Mesendoderm (in vitro differentiated cells): ENCODE data around the gene PDE4D.
A peak's percentile ranks its signal among the peaks of the same experiment; 100 is the strongest.

ENCODE experiments used
- DNase-seq: peaks from one replicate; pipeline ENCODE4 v3.0.0; 2013
- H2AK5ac ChIP-seq: 2 replicates; pipeline ENCODE4 v1.6.1; 2013; ENCODE audit warnings: low read length, inconsistent platforms
- H2BK120ac ChIP-seq: 2 replicates; pipeline ENCODE4 v1.6.1; 2013; ENCODE audit warnings: low read depth, mild to moderate bottlenecking, low read length, moderate library complexity, mixed read lengths
- H2BK15ac ChIP-seq: replicated peaks from 2 replicates; pipeline ENCODE4 v1.6.1; 2013; ENCODE audit warnings: low read depth, mild to moderate bottlenecking, moderate library complexity
- H2BK5ac ChIP-seq: 2 replicates; pipeline ENCODE4 v1.6.1; 2013; ENCODE audit warnings: low read length, inconsistent platforms
- H3K18ac ChIP-seq: 2 replicates; pipeline ENCODE4 v1.6.1; 2013; ENCODE audit warnings: mild to moderate bottlenecking, low read length, mixed read lengths
- H3K23ac ChIP-seq: one replicate; pipeline ENCODE4 v1.6.1; 2013; ENCODE audit warnings: low read length
- H3K27ac ChIP-seq: 2 replicates; pipeline ENCODE4 v1.5.1; 2013; ENCODE audit warnings: low read depth, mild to moderate bottlenecking, inconsistent platforms, low read length, moderate library complexity
- H3K27me3 ChIP-seq: 2 replicates; pipeline ENCODE4 v1.6.1; 2013; ENCODE audit warnings: low read length, control low read depth, mild to moderate bottlenecking, inconsistent platforms; ENCODE audit not compliant: insufficient read depth, poor library complexity
- H3K36me3 ChIP-seq: 2 replicates; pipeline ENCODE4 v1.6.1; 2013; ENCODE audit warnings: low read length, inconsistent platforms; ENCODE audit not compliant: control insufficient read depth, insufficient read depth
- H3K4ac ChIP-seq: one replicate; pipeline ENCODE4 v1.6.1; 2013; ENCODE audit warnings: low read depth, mild to moderate bottlenecking, low read length, moderate library complexity
- H3K4me1 ChIP-seq: 2 replicates; pipeline ENCODE4 v1.6.1; 2013; ENCODE audit warnings: low read depth, low read length, inconsistent platforms; ENCODE audit not compliant: control insufficient read depth
- H3K4me2 ChIP-seq: 2 replicates; pipeline ENCODE4 v1.6.1; 2013; ENCODE audit warnings: low read length
- H3K4me3 ChIP-seq: 2 replicates; pipeline ENCODE4 v1.5.1; 2013; ENCODE audit warnings: mild to moderate bottlenecking, low read length
- H3K56ac ChIP-seq: one replicate; pipeline ENCODE4 v1.6.1; 2013; ENCODE audit warnings: low read length
- H3K79me1 ChIP-seq: 2 replicates; pipeline ENCODE4 v1.6.1; 2013; ENCODE audit warnings: low read length, inconsistent platforms
- H3K79me2 ChIP-seq: 2 replicates; pipeline ENCODE4 v1.6.1; 2013; ENCODE audit warnings: mild to moderate bottlenecking, low read length; ENCODE audit not compliant: control insufficient read depth, insufficient read depth
- H3K9ac ChIP-seq: 2 replicates; pipeline ENCODE4 v1.6.1; 2013; ENCODE audit warnings: low read length, inconsistent platforms
- H4K5ac ChIP-seq: one replicate; pipeline ENCODE4 v1.6.1; 2013; ENCODE audit warnings: low read length
- H4K8ac ChIP-seq: one replicate; pipeline ENCODE4 v1.6.1; 2013; ENCODE audit warnings: low read depth, mild to moderate bottlenecking, control low read depth, low read length, moderate library complexity
- WGBS: extraction: QIAGEN DNeasy Blood & Tissue Kit; methylation state at CpG from one replicate; pipeline ENCODE4 v1.1.7; 2013; ENCODE audit warnings: low lambda C conversion rate, missing lambda C conversion rate; ENCODE audit not compliant: insufficient coverage; ENCODE audit errors: extremely low coverage; 5-methylcytosine and 5-hydroxymethylcytosine counted together

Gene PDE4D

GRCh38 chr5:59079622-59080620, 813.6 kb downstream of the PDE4D start:
- Histone ChIP-seq H3K27ac (no peak overlapping the region), H3K18ac (no peak overlapping the region), H3K79me2 (no peaks in the 10 kb centered on the region), H3K27me3 (no peaks in the 10 kb centered on the region), H4K5ac (no peak overlapping the region), H3K4me1 (no peaks in the 10 kb centered on the region), H2AK5ac (no peak overlapping the region), H2BK15ac (no peak overlapping the region), H4K8ac (no peak overlapping the region), H3K79me1 (no peaks in the 10 kb centered on the region), H3K9ac (no peak overlapping the region), H3K4ac (no peak overlapping the region), H3K23ac (no peak overlapping the region), H2BK5ac (no peak overlapping the region), H3K56ac (no peak overlapping the region), H3K4me3 (no peak overlapping the region), H2BK120ac (no peak overlapping the region), H3K4me2 (no peak overlapping the region), H3K36me3 (no peaks in the 10 kb centered on the region)
- no CpG with 5 or more reads among the region's 7 CpGs for WGBS
- DNase-seq = peak; percentile 37

DNA sequence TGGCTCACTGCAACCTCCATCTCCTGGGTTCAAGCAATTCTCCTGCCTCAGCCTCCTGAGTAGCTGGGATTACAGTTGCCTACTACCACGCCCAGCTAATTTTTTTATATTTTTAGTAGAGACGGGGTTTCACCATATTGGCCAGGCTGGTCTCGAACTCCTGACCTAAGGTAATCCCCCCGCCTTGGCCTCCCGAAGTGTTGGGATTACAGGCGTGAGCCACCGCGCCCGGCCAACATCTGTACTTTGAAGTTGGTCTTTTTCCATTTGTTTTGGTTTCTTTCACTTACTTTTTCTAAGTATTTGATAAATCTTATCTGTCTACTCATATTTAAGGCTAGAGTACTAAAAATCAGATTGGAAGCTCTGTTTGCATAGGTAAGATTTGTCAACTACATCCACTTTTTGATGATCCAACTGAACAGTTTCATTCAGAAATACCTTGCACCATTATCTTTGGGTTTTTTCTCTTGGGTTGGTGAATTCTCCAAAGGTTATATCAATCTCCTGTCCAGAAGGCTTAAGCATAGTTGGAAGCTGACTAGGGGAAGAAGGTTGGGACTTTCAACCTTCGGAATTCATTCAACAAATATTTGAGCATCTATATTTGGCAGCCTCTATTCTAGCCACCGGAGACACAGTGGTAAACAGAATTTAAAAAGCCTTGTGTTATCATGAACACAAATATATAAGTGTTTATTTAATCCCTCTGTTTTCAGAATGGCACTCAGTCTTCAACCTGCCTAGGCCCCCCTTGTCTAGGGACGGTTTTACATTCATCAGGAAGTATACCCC, 821.6 kb downstream of the PDE4D start:
- Histone ChIP-seq H2BK15ac (no peak overlapping the region), H3K56ac (no peak overlapping the region), H3K4ac (no peak overlapping the region), H3K18ac (no peak overlapping the region), H3K4me2 (no peak overlapping the region), H3K4me1 (no peaks in the 10 kb centered on the region), H4K8ac (no peak overlapping the region), H3K79me2 (no peaks in the 10 kb centered on the region), H2BK5ac (no peak overlapping the region), H4K5ac (no peak overlapping the region), H3K9ac (no peak overlapping the region), H2BK120ac (no peak overlapping the region), H3K4me3 (no peak overlapping the region), H3K23ac (no peak overlapping the region), H3K27me3 (no peaks in the 10 kb centered on the region), H3K79me1 (no peaks in the 10 kb centered on the region), H3K27ac (no peak overlapping the region), H2AK5ac (no peak overlapping the region), H3K36me3 (no peaks in the 10 kb centered on the region)
- WGBS = no CpG with 5 or more reads among the region's 12 CpGs
- no peak for DNase-seq

- no peak overlapping the region for H3K27ac ChIP-seq
Observed at GRCh38 chr5:59069438-59070079, 824.0 kb downstream of the PDE4D start.

GRCh38 chr5:59067956-59068656, 825.4 kb downstream of the PDE4D start:
- Histone ChIP-seq H3K23ac (no peak overlapping the region), H3K18ac (no peak overlapping the region), H3K4me2 (no peak overlapping the region), H2AK5ac (no peak overlapping the region), H3K4ac (no peak overlapping the region), H3K27ac (no peak overlapping the region), H4K8ac (no peak overlapping the region), H3K56ac (no peak overlapping the region), H3K4me1 (no peaks in the 10 kb centered on the region), H3K4me3 (no peak overlapping the region), H3K79me2 (no peaks in the 10 kb centered on the region), H3K36me3 (no peaks in the 10 kb centered on the region), H3K27me3 (no peaks in the 10 kb centered on the region), H2BK15ac (no peak overlapping the region), H2BK5ac (no peak overlapping the region), H4K5ac (no peak overlapping the region), H2BK120ac (no peak overlapping the region), H3K9ac (no peak overlapping the region), H3K79me1 (no peaks in the 10 kb centered on the region)
- DNase-seq = no peak
- WGBS = no CpG with 5 or more reads among the region's 4 CpGs

More at GRCh38 chr5:59069438-59070079, 824.0 kb downstream of the PDE4D start:
- H2BK15ac ChIP-seq = no peak overlapping the region
- no CpG with 5 or more reads among the region's 2 CpGs for WGBS
- H3K27me3 ChIP-seq = no peaks in the 10 kb centered on the region
- H3K9ac ChIP-seq = no peak overlapping the region
- no peak overlapping the region for H2BK120ac ChIP-seq
- H4K8ac ChIP-seq = no peak overlapping the region
- no peaks in the 10 kb centered on the region for H3K4me1 ChIP-seq
- H3K4me3 ChIP-seq = no peak overlapping the region
- H3K56ac ChIP-seq = no peak overlapping the region
- no peaks in the 10 kb centered on the region for H3K79me2 ChIP-seq
- H3K23ac ChIP-seq = no peak overlapping the region
- no peak overlapping the region for H2BK5ac ChIP-seq
- peak; percentile 46 for DNase-seq
- H4K5ac ChIP-seq = no peak overlapping the region
- H3K18ac ChIP-seq = no peak overlapping the region
- no peak overlapping the region for H3K4ac ChIP-seq
- H2AK5ac ChIP-seq = no peak overlapping the region
- no peaks in the 10 kb centered on the region for H3K36me3 ChIP-seq
- no peaks in the 10 kb centered on the region for H3K79me1 ChIP-seq
- H3K4me2 ChIP-seq = no peak overlapping the region

DNA sequence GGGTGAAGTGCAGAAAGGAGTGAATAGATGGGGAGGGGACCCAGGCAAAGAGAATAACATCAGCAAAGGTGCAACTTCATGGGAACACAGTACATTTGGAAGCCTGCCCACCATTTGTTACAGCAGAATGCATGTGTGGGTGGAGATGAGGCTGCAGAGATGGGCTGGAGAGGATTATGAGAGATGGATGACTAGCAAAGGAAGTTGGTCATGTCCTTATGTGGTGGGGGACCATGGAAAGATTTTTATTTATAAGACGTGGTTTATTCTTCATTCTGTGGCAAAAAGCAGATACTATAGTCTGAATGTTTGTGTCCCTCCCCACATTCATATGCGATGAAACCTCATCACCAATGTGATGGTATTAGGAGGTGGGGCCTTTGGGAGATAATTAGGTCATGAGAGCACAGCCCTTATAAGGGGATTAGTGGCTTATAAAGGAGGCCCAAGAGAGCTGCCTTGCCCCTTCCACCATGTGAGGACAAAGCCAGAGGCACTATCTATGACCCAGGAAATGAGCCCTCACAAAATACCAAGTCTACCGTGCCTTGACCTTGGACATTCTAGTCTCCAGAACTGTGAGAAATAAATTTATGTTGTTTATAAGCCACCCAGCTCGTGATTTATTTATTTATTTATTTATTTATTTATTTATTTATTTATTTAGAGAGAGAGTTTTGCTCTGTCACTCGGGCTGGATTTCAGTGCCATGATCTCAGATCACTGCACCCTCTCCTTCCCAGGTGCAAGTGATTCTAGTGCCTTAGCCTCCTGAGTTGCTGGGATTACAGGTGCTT, 827.0 kb downstream of the PDE4D start:
- Histone ChIP-seq H3K23ac (no peak overlapping the region), H3K27me3 (no peaks in the 10 kb centered on the region), H2BK15ac (no peak overlapping the region), H3K79me2 (no peaks in the 10 kb centered on the region), H3K18ac (no peak overlapping the region), H3K9ac (no peak overlapping the region), H3K36me3 (no peaks in the 10 kb centered on the region), H3K4me2 (no peak overlapping the region), H3K4me1 (no peaks in the 10 kb centered on the region), H3K27ac (no peak overlapping the region), H2BK120ac (no peak overlapping the region), H3K79me1 (no peaks in the 10 kb centered on the region), H4K8ac (no peak overlapping the region), H4K5ac (no peak overlapping the region), H3K56ac (no peak overlapping the region), H3K4ac (no peak overlapping the region), H2BK5ac (no peak overlapping the region), H3K4me3 (no peak overlapping the region), H2AK5ac (no peak overlapping the region)
- no CpG with 5 or more reads among the region's 5 CpGs for whole genome bisulfite sequencing
- no peak for DNase-seq
